GM06990 (cell line): ENCODE data around the gene SLC9A9.

Source experiments
- DNase-seq: peaks from one replicate; pipeline ENCODE4 v3.0.0-alpha.2; 2011; ENCODE audit not compliant: insufficient read length; ENCODE audit errors: extremely low read depth
- H3K27me3 ChIP-seq: replicated peaks from 2 replicates; pipeline ENCODE4 v1.6.0; 2011; ENCODE audit warnings: low read length; ENCODE audit not compliant: control insufficient read depth, insufficient read depth
- H3K36me3 ChIP-seq: 2 replicates; pipeline ENCODE4 v1.5.1; 2011; ENCODE audit warnings: low read length; ENCODE audit not compliant: control insufficient read depth, insufficient read depth
- H3K4me3 ChIP-seq: replicated peaks from 2 replicates; pipeline ENCODE4 v1.5.1; 2011; ENCODE audit warnings: low read depth, mild to moderate bottlenecking, control low read depth, low read length
- CTCF ChIP-seq: IDR thresholded peaks from 2 replicates; pipeline ENCODE4 v1.5.1; 2011; ENCODE audit warnings: low read length, control low read depth, mild to moderate bottlenecking, inconsistent platforms; ENCODE audit not compliant: insufficient read depth, poor library complexity, severe bottlenecking

SLC9A9 gene

GRCh38 chr3:143298886-143299535 is 549.3 kb downstream of the SLC9A9 start:
- no peak overlapping the region for H3K4me3 ChIP-seq
- DNase-seq, result no peak
- TF ChIP-seq CTCF, result no peak
- H3K27me3 ChIP-seq, result no peaks in the 10 kb centered on the region
- H3K36me3 ChIP-seq, result no peaks in the 10 kb centered on the region

DNA sequence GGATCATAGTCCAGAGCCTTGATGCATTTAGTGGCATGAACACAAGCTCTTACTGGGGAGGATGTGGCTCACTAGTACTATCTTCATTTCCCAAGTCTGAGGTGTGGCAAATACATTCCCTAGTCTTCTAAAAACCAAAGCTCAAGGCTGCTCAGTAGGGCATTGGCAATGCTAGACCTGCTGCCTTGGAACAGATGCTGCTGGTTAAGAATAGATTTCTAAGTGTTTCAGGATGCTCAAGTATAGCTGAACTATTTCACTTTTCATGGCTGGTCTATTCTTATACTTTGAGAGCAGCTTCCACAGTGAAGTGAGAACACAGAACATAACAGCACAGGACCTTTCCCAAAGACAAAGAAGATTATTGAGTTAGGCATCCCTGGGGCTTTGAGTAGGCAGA is 549.9 kb downstream of the SLC9A9 start:
- Histone ChIP-seq H3K36me3 (no peaks in the 10 kb centered on the region), H3K27me3 (no peaks in the 10 kb centered on the region), H3K4me3 (no peak overlapping the region)
- no peak for TF ChIP-seq CTCF
- DNase-seq, result no peak

DNA sequence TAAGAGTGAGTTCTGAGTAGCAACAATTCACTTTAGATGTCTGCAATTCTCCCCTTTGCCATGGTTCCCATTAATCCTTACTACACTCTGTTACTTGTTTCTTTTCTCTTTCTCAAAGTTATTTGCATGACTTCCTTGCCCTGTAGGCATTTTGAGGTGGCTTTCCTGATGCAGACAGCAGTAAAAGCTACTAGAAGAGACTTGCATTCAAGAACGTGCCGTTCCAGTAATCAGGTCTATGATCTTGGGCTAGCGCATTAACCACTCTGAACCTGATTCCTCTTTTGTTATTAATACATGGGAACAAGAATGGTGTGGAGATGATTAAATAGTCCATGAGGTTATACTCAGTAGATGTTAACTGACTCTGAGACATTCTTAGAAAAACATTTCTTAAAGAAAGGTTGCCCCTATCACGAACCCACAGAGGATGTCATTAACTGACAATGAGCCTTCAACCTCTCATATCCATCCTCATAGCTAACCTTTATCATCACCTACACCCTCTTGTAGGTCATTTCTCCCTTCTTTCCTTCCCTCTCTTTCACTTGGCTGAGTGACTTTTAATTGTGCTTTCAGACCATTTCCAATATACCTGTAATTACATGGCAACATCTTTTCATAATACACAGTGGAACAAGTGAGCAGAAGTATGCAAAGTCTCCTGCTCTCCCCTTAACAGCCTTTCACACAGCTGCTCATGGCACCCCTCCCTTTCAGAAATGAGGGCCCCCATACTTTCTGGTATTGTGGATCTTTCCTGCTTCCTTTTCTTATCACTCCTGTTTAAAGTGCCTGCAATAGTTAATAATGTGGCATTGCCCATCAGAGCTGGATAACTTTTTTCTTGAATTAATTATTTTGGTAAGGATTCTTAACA is 552.8 kb downstream of the SLC9A9 start:
- DNase-seq, result no peak
- no peak for TF ChIP-seq CTCF
- no peaks in the 10 kb centered on the region for H3K36me3 ChIP-seq
- H3K4me3 ChIP-seq, result no peak overlapping the region
- no peaks in the 10 kb centered on the region for H3K27me3 ChIP-seq

DNA sequence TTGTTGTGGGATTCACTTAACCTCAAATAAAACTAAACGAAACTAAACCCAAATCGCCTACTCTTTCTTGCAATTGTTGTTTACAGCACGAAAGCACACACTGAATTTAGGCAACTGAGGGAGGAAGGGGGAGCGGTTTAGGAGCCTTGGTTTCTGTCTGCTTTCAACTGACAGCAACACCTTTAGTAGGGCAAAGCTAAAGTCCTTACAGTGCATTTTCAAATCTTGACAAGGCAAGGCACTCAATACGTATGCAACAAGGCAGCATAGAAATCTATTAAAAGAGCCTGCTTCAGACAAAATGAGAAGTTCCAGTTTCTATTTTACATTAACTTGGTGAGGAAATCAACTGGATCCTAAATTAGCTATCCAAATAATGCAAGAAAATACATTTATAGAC is 554.1 kb downstream of the SLC9A9 start:
- TF ChIP-seq CTCF, result no peak
- Histone ChIP-seq H3K27me3 (no peaks in the 10 kb centered on the region), H3K4me3 (no peak overlapping the region), H3K36me3 (no peaks in the 10 kb centered on the region)
- DNase-seq, result no peak

DNA sequence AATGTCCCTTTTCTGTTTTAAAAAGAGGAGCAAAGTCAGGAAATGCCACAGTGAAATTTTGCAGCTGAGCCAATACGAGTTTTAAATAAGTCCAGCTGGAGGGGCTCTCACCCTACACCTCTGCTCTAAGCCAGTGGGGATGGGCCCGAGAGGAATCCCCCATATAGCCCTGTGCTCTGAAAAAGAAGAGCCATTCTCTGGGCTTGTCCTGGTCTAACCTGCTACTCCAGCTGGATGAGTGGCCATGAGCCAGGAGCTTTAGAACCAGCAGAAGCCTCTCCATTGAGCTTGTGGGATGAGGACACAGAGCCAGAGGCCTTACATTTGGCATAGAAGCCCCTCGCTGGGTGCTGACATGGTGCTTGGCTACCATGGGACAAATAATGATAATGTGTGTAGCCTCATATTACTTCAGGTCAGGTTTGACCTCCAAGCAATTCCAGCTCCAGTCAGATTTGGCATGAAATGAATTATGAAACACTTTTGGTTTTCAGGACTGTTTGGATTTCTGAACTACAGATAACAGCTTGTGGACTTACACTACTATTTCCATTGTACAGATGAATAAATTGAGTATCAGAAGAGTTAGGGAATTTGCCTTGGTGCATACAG is 556.3 kb downstream of the SLC9A9 start:
- H3K27me3 ChIP-seq, result no peaks in the 10 kb centered on the region
- DNase-seq, result no peak
- H3K36me3 ChIP-seq, result no peaks in the 10 kb centered on the region
- no peak for TF ChIP-seq CTCF
- no peak overlapping the region for H3K4me3 ChIP-seq
